Body of pancreas (tissue), 4 donors: ENCODE results near the gene UGT3A2. TPM values are rescaled to one million over a fixed set of nuclear protein-coding genes. Genes with fewer than 3 reads are reported as not detected.

Source experiments
- ATAC-seq: fragments of 150-250 bp; one replicate; pipeline ENCODE4 v1.9.1; 2016
- DNase-seq, 4 donors: peaks; one replicate each; pipeline ENCODE4 v3.0.0-alpha.2; 2019
- H3K27ac ChIP-seq, 4 donors: fragments of 200-600 bp; sonication (generic); 1 replicate in 3 of 4; 2 replicates in 1 of 4; pipeline versions ENCODE4 v1.5.1 to v1.6.1; 2016 to 2019; ENCODE audit warnings: mild to moderate bottlenecking in 1 of 4, mixed read lengths in 1 of 4, moderate library complexity in 1 of 4
- H3K27me3 ChIP-seq, 2 donors: fragments of 200-600 bp; sonication (generic); one replicate each; pipeline ENCODE4 v1.6.0; 2016; ENCODE audit warnings: mild to moderate bottlenecking in 1 of 2
- H3K36me3 ChIP-seq, 2 donors: fragments of 200-600 bp; sonication (generic); replicated peaks in 1 of 2; 2 replicates each; pipeline ENCODE4 v1.5.1; 2016; ENCODE audit warnings: low read depth in 2 of 2; ENCODE audit not compliant: insufficient read depth in 1 of 2
- H3K4me1 ChIP-seq: fragments of 200-600 bp; sonication (generic); one replicate; pipeline ENCODE4 v1.6.0; 2016
- H3K4me3 ChIP-seq, 2 donors: fragments of 200-600 bp; sonication (generic); 1 replicate in 1 of 2; 2 replicates in 1 of 2; pipeline ENCODE4 v1.5.1; 2016 to 2019
- H3K9me3 ChIP-seq, 3 donors: fragments of 200-600 bp; sonication (generic); 1 replicate in 2 of 3; 2 replicates in 1 of 3; pipeline ENCODE4 v1.5.1; 2016
- POLR2A ChIP-seq, 3 donors: fragments of 450-650 bp; IDR thresholded peaks; one replicate each; pipeline ENCODE4 v1.6.1; 2016; ENCODE audit warnings: antibody characterized with exemption in 3 of 3, mild to moderate bottlenecking in 2 of 3
- WGBS, 2 donors: methylation state at CpG; one replicate each; pipeline ENCODE4 v1.1.5; 2017; 5-methylcytosine and 5-hydroxymethylcytosine counted together
- intact Hi-C: fragments of 100-400 bp; cut with DNase I; formaldehyde crosslinking; loops from one replicate; pipeline ENCODE4 v1.15.1; 2023
- total RNA-seq, 2 donors: library from RNA; depleted of rRNA; stranded (reverse); fragments of >200 nt; gene quantifications; one replicate each; pipeline ENCODE4 v1.1.0, GENCODE V29; 2016
- TF ChIP-seq, protein P1 (sequence below), 7 experiments: fragments of 450-650 bp in 4 of 7; fragments of 200-600 bp in 3 of 7; sonication (generic) in 3 of 7; IDR thresholded peaks; one replicate each; pipeline ENCODE4 v1.5.1; 2016 to 2019; ENCODE audit warnings: antibody characterized with exemption in 7 of 7

Gene UGT3A2, protein sequence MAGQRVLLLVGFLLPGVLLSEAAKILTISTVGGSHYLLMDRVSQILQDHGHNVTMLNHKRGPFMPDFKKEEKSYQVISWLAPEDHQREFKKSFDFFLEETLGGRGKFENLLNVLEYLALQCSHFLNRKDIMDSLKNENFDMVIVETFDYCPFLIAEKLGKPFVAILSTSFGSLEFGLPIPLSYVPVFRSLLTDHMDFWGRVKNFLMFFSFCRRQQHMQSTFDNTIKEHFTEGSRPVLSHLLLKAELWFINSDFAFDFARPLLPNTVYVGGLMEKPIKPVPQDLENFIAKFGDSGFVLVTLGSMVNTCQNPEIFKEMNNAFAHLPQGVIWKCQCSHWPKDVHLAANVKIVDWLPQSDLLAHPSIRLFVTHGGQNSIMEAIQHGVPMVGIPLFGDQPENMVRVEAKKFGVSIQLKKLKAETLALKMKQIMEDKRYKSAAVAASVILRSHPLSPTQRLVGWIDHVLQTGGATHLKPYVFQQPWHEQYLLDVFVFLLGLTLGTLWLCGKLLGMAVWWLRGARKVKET
- not detected for total RNA-seq

DNA sequence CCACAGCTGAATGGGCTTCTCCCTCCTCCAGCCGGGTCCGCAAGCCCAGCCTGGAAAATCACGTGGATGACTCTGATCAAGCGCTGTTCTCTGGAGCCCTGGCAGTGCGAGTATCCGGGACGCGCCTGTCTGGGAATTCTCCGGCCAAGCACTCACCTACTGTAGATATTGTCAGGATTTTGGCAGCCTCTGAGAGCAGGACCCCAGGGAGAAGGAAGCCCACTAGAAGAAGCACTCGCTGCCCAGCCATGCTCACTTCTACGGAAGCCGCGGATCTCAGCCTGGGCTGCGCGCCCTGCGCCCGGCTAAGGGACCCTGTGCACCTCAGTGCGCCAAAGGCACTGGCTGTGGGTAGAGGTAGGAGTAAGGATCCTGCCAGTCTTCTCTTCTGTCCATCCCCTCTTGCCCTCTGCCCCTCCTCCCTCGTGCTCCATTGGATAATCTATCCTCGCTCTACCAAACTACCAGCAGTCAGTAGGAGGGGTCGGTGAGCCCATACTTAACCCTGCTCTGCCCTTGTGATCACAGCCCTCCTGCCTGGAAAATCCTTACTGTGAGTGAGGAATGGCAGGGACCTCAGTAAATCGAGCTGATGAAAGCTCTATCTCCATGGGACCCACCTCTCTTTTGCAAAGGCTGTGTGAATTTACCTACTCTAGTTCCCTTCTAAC, at the start of gene UGT3A2:
Gene UGT3A2 (minus strand): TSS at position 343 of the 671 bp plus-strand sequence. CDS start 93 bp downstream, at position 250.
- Histone ChIP-seq H3K36me3 (no peaks in the 10 kb centered on the region), H3K4me3 (no peak within 1 kb of the TSS), H3K27me3 (no peaks in the 10 kb centered on the region), H3K27ac (no peak within 1 kb of the TSS), H3K9me3 (no peaks in the 10 kb centered on the region), H3K4me1 (peaks cover 12% of the 10 kb centered on the region)
- 2 to 4% methylated on average over 14 to 22 of the region's 22 CpGs for WGBS, 2 donors
- DNase-seq (no peak), ATAC-seq (no peak)
- no peak for TF ChIP-seq POLR2A (IDR thresholded peaks at IDR 0.05)
- TF ChIP-seq, protein P1, sequence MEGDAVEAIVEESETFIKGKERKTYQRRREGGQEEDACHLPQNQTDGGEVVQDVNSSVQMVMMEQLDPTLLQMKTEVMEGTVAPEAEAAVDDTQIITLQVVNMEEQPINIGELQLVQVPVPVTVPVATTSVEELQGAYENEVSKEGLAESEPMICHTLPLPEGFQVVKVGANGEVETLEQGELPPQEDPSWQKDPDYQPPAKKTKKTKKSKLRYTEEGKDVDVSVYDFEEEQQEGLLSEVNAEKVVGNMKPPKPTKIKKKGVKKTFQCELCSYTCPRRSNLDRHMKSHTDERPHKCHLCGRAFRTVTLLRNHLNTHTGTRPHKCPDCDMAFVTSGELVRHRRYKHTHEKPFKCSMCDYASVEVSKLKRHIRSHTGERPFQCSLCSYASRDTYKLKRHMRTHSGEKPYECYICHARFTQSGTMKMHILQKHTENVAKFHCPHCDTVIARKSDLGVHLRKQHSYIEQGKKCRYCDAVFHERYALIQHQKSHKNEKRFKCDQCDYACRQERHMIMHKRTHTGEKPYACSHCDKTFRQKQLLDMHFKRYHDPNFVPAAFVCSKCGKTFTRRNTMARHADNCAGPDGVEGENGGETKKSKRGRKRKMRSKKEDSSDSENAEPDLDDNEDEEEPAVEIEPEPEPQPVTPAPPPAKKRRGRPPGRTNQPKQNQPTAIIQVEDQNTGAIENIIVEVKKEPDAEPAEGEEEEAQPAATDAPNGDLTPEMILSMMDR (IDR thresholded peaks at IDR 0.05) = no peak
- intact Hi-C loops = no loop called here

DNA sequence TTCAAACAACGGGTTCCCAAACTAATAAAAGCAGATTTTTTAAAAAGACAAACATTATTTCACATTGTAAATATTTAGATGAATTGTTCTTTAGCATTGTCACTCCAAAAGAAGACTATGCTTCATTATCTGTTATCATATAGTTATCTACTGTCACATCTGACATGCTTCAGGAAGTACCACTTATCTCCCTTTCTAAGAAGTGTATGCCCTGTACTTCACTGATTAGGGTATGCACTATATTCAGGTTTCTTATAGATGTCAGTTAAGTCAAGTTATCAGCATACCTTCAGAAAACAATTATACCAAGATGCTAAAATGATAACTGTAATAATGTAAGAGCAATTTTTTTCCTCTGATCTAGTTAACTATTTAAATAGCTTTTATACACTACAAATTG, 44.6 kb upstream of the UGT3A2 start:
- Histone ChIP-seq H3K36me3 (peaks cover 0 to 8% of the 10 kb centered on the region in 2 donors), H3K27ac (no peak overlapping the region), H3K4me1 (peaks cover 4% of the 10 kb centered on the region), H3K27me3 (no peaks in the 10 kb centered on the region), H3K4me3 (no peak overlapping the region), H3K9me3 (no peaks in the 10 kb centered on the region)
- intact Hi-C loops = no loop called here
- DNase-seq = no peak
- WGBS, 2 donors = 91 to 98% methylated on average over 1 of the region's 1 CpG
- TF ChIP-seq, protein P1 (IDR thresholded peaks at IDR 0.05) = no peak
- TF ChIP-seq POLR2A (IDR thresholded peaks at IDR 0.05) = no peak
- no peak for ATAC-seq

DNA sequence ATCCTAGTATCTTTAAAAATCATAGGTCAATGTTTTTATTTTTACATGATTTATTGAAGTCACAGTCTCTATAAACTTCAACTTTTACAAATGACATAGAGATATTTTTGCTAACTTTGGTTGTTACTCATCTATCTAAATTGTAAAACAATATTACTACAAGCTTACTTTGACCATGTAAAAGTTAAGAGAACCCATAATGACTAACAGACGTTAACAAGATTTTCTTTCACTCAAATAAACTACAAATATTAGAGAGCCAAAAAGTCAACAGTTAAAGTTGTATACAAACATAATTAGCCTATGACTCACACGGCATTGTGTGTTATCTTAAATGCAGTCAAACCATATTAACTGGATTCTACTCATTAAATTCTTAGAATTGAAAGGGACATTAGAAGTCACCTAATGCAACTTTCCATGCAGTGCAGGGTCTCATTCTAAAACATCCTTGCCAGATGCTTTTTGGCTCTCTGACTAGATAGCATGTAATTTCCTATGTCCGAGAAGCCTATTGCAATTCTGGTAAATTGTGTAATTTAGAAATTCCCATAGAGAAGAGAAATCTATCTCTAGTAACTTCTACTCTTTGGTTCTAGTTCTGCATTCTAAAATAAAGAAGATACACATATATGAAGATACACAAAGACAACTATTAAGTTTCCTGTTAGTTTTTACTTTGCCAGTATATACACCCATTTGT, 42.2 kb upstream of the UGT3A2 start:
- Histone ChIP-seq H3K36me3 (peaks cover 0 to 5% of the 10 kb centered on the region in 2 donors), H3K27ac (no peak overlapping the region), H3K4me3 (no peak overlapping the region), H3K27me3 (no peaks in the 10 kb centered on the region), H3K9me3 (no peaks in the 10 kb centered on the region), H3K4me1 (peaks cover 4% of the 10 kb centered on the region)
- WGBS, 2 donors = 50 to 61% methylated on average over 3 of the region's 3 CpGs
- ATAC-seq (no peak), DNase-seq (no peak)
- intact Hi-C loops = no loop called here
- TF ChIP-seq POLR2A (IDR thresholded peaks at IDR 0.05) = no peak
- TF ChIP-seq, protein P1 (IDR thresholded peaks at IDR 0.05) = no peak

DNA sequence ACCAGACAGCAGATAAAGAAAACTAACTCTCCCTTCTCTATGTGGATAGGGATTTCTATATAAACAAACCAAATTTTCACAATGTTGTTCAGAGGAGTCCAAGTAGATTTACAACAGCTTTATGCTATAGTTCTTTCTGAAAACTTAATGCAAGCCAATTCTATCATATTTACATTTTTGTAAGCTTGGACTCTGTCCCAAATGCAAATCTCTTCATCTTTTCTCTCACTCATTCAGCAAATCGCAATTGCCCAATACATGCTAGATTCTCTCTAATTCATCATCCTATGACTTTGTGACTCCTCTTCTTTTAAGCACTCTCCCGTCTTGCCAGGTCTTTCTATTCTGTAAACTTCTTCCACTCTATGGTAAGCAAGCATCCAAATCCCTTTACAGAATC, 39.1 kb upstream of the UGT3A2 start:
- Histone ChIP-seq H3K9me3 (no peaks in the 10 kb centered on the region), H3K4me1 (no peaks in the 10 kb centered on the region), H3K27ac (no peak overlapping the region), H3K36me3 (peaks cover 0 to 3% of the 10 kb centered on the region in 2 donors), H3K27me3 (no peaks in the 10 kb centered on the region), H3K4me3 (no peak overlapping the region)
- intact Hi-C loops = no loop called here
- no peak for DNase-seq
- 59 to 72% methylated on average over 2 of the region's 2 CpGs for WGBS, 2 donors
- no peak for ATAC-seq
- TF ChIP-seq, protein P1 (IDR thresholded peaks at IDR 0.05) = no peak
- no peak for TF ChIP-seq POLR2A (IDR thresholded peaks at IDR 0.05)
